ENCODE data around the gene ABHD8. TPM values are rescaled to one million over a fixed set of nuclear protein-coding genes. Genes with fewer than 3 reads are reported as not detected.

Gene ABHD8
- total RNA-seq, 4 donors from 2014 or later: 9.7 to 15.7 (median 13.6) TPM

DNA sequence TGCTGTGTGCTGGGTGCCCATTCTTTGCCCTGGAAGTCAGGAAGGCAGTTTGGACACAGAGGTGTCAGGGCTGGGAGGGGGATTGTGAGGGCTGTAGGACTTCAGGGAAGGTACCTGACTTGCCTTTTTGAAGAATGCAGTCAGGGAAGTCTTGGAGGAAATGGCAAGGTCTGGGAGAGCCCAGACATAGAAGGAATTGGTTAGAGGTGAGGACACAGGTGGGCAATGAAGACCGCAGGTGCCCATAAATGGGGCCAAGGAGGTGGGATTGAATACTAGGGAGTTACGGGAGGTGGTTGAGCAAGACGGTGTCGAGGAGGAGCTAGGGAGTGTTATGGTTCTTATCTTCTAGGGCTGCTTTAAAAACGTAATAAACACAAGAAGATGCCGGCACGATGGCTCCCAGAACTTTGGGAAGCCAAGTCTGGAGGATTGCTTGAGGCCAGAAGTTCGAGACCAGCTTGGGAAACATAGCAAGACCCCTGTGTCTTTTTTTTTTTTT is 4.7 kb upstream of the ABHD8 start:
- 87% methylated on average over 8 of the region's 8 CpGs for WGBS
- peaks cover 68% of the 10 kb centered on the region for H3K4me1 ChIP-seq
- no peaks in the 10 kb centered on the region for H3K27me3 ChIP-seq
- H3K9me3 ChIP-seq: no peaks in the 10 kb centered on the region
- TF ChIP-seq POLR2A (IDR thresholded peaks at IDR 0.05) (no peak), POLR2AphosphoS5 (IDR thresholded peaks at IDR 0.05) (no peak), EP300 (IDR thresholded peaks at IDR 0.05) (no peak)
- TF ChIP-seq, protein P1, sequence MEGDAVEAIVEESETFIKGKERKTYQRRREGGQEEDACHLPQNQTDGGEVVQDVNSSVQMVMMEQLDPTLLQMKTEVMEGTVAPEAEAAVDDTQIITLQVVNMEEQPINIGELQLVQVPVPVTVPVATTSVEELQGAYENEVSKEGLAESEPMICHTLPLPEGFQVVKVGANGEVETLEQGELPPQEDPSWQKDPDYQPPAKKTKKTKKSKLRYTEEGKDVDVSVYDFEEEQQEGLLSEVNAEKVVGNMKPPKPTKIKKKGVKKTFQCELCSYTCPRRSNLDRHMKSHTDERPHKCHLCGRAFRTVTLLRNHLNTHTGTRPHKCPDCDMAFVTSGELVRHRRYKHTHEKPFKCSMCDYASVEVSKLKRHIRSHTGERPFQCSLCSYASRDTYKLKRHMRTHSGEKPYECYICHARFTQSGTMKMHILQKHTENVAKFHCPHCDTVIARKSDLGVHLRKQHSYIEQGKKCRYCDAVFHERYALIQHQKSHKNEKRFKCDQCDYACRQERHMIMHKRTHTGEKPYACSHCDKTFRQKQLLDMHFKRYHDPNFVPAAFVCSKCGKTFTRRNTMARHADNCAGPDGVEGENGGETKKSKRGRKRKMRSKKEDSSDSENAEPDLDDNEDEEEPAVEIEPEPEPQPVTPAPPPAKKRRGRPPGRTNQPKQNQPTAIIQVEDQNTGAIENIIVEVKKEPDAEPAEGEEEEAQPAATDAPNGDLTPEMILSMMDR (IDR thresholded peaks at IDR 0.05): no peak
- H3K4me3 ChIP-seq: no peak overlapping the region
- H3K36me3 ChIP-seq: peaks cover 3% of the 10 kb centered on the region
- DNase-seq (ENCODE audit: low spot score in 2 of 2): no peak
- no peak overlapping the region for H3K27ac ChIP-seq

DNA sequence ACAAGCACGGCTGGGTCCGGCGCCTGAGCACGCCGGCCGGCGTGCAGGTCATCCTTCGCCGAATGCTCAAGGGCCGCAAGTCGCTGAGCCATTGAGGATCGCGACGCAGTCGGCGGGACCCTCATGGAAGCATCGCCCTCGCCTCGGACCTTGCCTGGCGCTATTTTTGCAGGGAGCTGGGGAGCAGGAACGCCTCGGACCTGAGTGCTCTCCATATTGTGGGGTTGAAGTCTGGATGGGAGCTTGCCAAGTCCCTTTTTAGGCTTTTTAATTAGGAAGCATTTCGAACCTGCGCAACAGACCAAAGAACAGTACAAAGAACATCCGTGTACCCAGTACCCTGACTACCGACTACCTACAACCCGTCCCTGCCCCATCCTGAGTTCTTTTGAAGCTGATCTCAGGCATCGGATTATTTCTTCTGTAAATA is 3.1 kb upstream of the ABHD8 start:
- peaks cover 71% of the 10 kb centered on the region for H3K4me1 ChIP-seq
- DNase-seq (ENCODE audit: low spot score in 2 of 2): no peak
- H3K27ac ChIP-seq: peak overlapping the region; percentile 92
- WGBS: 6% methylated on average over 27 of the region's 28 CpGs
- H3K9me3 ChIP-seq: no peaks in the 10 kb centered on the region
- H3K36me3 ChIP-seq: no peaks in the 10 kb centered on the region
- no peak for TF ChIP-seq POLR2AphosphoS5 (IDR thresholded peaks at IDR 0.05)
- TF ChIP-seq EP300 (IDR thresholded peaks at IDR 0.05): no peak
- TF ChIP-seq POLR2A (IDR thresholded peaks at IDR 0.05): no peak
- TF ChIP-seq, protein P1 (IDR thresholded peaks at IDR 0.05): no peak
- H3K27me3 ChIP-seq: no peaks in the 10 kb centered on the region
- H3K4me3 ChIP-seq: peak overlapping the region; percentile 68

DNA sequence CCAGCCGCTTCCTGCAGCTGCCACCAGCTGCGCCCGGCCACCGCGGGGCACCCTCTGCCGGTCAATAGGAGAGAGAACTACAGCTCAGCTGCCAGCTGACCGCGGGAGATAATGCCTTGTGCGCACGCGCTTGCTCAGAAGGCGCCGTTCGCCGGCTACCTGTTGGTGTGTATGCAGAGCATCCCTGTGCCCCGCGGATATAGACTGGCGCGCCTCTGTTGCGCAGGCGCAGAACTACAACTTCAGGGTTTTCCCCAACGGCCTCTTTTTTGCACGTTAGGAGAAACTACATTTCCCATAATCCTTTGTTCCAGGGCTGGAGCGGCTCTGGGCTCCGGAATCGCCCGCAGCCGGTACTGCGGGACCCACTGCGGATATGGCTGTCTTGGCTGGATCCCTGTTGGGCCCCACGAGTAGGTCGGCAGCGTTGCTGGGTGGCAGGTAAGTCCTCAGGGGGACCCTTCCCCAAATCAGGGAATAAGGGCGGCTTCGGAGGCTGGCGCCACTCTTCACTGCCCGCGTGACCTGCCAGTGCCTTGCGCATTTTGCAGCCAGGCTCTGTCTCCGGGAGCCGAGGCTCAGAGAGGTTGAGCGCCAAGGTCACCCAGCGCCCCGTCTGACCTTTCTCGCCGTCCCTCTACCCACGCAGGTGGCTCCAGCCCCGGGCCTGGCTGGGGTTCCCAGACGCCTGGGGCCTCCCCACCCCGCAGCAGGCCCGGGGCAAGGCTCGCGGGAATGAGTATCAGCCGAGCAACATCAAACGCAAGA is 2.5 kb upstream of the ABHD8 start, which contains the start of gene MRPL34:
MRPL34 (plus strand) TSS at position 356 of the 768 bp plus-strand sequence; CDS start at position 377, 21 bp downstream.
- H3K9me3 ChIP-seq: no peaks in the 10 kb centered on the region
- peak; percentile 97 to 98 for DNase-seq (ENCODE audit: low spot score in 2 of 2)
- TF ChIP-seq POLR2A (IDR thresholded peaks at IDR 0.05) (peak in 1 of 2 donors; percentile 11), EP300 (IDR thresholded peaks at IDR 0.05) (no peak), POLR2AphosphoS5 (IDR thresholded peaks at IDR 0.05) (peak in 2 of 3 donors; percentile 11 to 71)
- TF ChIP-seq, protein P1 (IDR thresholded peaks at IDR 0.05): peak; percentile 71 to 79
- no peaks in the 10 kb centered on the region for H3K36me3 ChIP-seq
- no peaks in the 10 kb centered on the region for H3K27me3 ChIP-seq
- H3K4me3 ChIP-seq: peak within 1 kb of the TSS; percentile 68
- peaks cover 65% of the 10 kb centered on the region for H3K4me1 ChIP-seq
- peak within 1 kb of the TSS; percentile 92 for H3K27ac ChIP-seq
- 0% methylated on average over 44 of the region's 55 CpGs for WGBS

DNA sequence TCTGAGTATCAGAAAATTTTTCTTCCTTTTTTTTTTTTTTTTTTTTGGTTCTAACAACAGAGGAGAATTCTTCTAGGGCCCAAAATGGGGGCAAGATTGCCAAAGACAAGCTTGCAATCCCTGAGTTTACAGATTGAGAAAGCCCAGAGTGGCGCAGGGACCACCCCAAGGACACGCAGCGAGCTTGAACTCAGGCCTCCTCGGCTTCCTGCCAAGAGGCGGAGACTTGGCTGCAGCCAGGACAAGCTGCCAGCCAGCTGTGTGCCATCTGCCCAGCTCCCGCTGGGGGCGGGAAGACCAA is 1.9 kb upstream of the ABHD8 start:
- H3K4me3 ChIP-seq: peak overlapping the region; percentile 68
- DNase-seq (ENCODE audit: low spot score in 2 of 2): no peak
- H3K27me3 ChIP-seq: no peaks in the 10 kb centered on the region
- 0% methylated on average over 6 of the region's 7 CpGs for WGBS
- TF ChIP-seq POLR2AphosphoS5 (IDR thresholded peaks at IDR 0.05) (peak in 2 of 3 donors; percentile 63 to 88), POLR2A (IDR thresholded peaks at IDR 0.05) (no peak)
- H3K4me1 ChIP-seq: peaks cover 60% of the 10 kb centered on the region
- H3K9me3 ChIP-seq: no peaks in the 10 kb centered on the region
- H3K27ac ChIP-seq: peak overlapping the region; percentile 92
- H3K36me3 ChIP-seq: no peaks in the 10 kb centered on the region

DNA sequence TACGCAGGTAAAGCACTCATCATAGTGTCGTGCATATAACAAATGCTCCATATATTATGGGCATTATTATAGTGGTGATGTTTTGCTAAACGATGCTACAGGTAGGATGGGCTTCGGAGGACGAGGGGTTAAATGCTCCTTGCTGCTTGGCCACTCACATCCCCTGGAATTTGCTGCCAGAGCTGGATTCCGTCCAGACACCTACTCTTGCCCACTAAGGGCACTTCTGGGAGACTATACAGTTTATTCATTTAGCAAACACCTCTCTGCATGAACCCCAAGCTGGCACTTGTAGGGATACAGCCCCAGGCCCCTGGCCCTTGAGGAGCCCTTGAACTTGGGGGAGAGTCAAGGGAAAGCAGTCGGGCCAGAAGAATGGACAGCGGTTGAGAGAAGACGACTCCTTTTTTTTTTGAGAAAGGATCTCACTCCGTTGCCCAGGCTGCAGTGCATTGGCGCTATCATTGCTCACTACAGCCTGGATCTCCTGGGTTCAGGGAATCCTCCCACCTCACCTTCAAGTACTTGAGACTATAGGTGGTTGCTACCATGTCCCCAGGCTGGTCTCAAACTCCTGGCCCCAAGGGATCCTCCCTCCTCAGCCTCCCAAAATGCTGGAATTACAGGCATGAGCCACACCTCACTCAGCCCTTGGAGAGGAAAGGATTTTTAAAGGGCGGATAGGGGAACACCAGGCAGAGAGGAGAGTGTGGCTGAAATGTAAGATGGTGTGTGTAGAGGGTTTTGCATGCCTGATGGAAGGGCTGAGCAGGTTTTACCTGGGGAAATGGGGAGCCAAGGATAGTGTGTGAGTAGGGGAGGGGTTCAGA is 1.4 kb upstream of the ABHD8 start:
- DNase-seq (ENCODE audit: low spot score in 2 of 2): no peak
- peak overlapping the region; percentile 11 for H3K27ac ChIP-seq
- TF ChIP-seq POLR2A (IDR thresholded peaks at IDR 0.05): no peak
- TF ChIP-seq, protein P1 (IDR thresholded peaks at IDR 0.05): no peak
- no peak for TF ChIP-seq POLR2AphosphoS5 (IDR thresholded peaks at IDR 0.05)
- no peak for TF ChIP-seq EP300 (IDR thresholded peaks at IDR 0.05)
- no peaks in the 10 kb centered on the region for H3K9me3 ChIP-seq
- no peaks in the 10 kb centered on the region for H3K27me3 ChIP-seq
- WGBS: 47% methylated on average over 9 of the region's 12 CpGs
- H3K36me3 ChIP-seq: no peaks in the 10 kb centered on the region
- H3K4me3 ChIP-seq: no peak overlapping the region
- peaks cover 56% of the 10 kb centered on the region for H3K4me1 ChIP-seq

Measured in suprapubic skin (tissue), 4 donors.